ENCODE measurements around the gene GTF2I. TPM values are rescaled to one million over a fixed set of nuclear protein-coding genes. Genes with fewer than 3 reads are reported as not detected.
"Not testable (repeated sequence)": the region's sequence is repeated elsewhere in the genome, so short reads cannot be mapped to it uniquely, and the experiment has no call there.

GTF2I gene
- total RNA-seq, 6 donors from 2014 or later = 138 to 506 (median 219) TPM

- Histone ChIP-seq H3K9me3 (no peaks in the 10 kb centered on the region), H3K27ac (no peak overlapping the region), H3K4me1 (peaks cover 32 to 67% (median 43%) of the 10 kb centered on the region in 4 donors), H3K4me3 (no peak overlapping the region), H3K36me3 (peaks cover 0 to 9% (median 7%) of the 10 kb centered on the region in 4 donors), H3K27me3 (no peaks in the 10 kb centered on the region)
- TF ChIP-seq POLR2A (IDR thresholded peaks at IDR 0.05) (no peak), POLR2AphosphoS5 (IDR thresholded peaks at IDR 0.05) (no peak), EP300 (IDR thresholded peaks at IDR 0.05) (no peak)
- TF ChIP-seq, protein P1, sequence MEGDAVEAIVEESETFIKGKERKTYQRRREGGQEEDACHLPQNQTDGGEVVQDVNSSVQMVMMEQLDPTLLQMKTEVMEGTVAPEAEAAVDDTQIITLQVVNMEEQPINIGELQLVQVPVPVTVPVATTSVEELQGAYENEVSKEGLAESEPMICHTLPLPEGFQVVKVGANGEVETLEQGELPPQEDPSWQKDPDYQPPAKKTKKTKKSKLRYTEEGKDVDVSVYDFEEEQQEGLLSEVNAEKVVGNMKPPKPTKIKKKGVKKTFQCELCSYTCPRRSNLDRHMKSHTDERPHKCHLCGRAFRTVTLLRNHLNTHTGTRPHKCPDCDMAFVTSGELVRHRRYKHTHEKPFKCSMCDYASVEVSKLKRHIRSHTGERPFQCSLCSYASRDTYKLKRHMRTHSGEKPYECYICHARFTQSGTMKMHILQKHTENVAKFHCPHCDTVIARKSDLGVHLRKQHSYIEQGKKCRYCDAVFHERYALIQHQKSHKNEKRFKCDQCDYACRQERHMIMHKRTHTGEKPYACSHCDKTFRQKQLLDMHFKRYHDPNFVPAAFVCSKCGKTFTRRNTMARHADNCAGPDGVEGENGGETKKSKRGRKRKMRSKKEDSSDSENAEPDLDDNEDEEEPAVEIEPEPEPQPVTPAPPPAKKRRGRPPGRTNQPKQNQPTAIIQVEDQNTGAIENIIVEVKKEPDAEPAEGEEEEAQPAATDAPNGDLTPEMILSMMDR (IDR thresholded peaks at IDR 0.05) = no peak
- ATAC-seq (ENCODE audit: low FRiP score in 2 of 2) = no peak
- 89 to 92% methylated on average over 12 of the region's 12 CpGs for WGBS, 2 donors
- peak in 1 of 2 donors; percentile 0 for DNase-seq
Measured at GRCh38 chr7:74665296-74665938, 7.9 kb downstream of the GTF2I start.

DNA sequence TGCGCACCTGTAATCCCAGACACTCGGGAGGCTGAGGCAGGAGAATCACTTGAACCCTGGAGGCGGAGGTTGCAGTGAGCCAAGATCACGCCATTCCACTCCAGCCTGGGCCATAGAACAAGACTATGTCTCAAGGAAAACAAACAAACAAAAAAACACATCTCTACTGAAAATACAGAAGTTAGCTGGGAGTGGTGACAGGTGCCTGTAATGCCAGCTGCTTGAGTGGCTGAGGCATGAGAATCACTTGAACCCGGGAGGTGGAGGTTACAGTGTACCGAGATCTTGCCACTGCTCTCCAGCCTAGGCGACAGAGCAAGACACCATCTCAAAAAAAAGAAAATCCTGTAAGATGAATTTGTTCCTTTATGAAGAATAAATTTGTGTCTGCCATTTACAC, 9.5 kb downstream of the GTF2I start:
- ATAC-seq (ENCODE audit: low FRiP score in 2 of 2); H3K36me3 ChIP-seq; DNase-seq; H3K4me3 ChIP-seq; H3K27me3 ChIP-seq; H3K9me3 ChIP-seq; H3K27ac ChIP-seq: not testable (repeated sequence)
- WGBS, 2 donors = 84 to 85% methylated on average over 7 of the region's 7 CpGs
- H3K4me1 ChIP-seq = peaks cover 20 to 58% (median 33%) of the 10 kb centered on the region in 4 donors

- not testable (repeated sequence) for H3K27me3 ChIP-seq; ATAC-seq (ENCODE audit: low FRiP score in 2 of 2); H3K9me3 ChIP-seq; H3K4me3 ChIP-seq; H3K27ac ChIP-seq; DNase-seq; H3K36me3 ChIP-seq
- WGBS, 2 donors = 90 to 93% methylated on average over 5 of the region's 5 CpGs
- H3K4me1 ChIP-seq = peaks cover 25 to 59% (median 35%) of the 10 kb centered on the region in 4 donors
Measured at GRCh38 chr7:74667520-74667919, 10.0 kb downstream of the GTF2I start.

DNA sequence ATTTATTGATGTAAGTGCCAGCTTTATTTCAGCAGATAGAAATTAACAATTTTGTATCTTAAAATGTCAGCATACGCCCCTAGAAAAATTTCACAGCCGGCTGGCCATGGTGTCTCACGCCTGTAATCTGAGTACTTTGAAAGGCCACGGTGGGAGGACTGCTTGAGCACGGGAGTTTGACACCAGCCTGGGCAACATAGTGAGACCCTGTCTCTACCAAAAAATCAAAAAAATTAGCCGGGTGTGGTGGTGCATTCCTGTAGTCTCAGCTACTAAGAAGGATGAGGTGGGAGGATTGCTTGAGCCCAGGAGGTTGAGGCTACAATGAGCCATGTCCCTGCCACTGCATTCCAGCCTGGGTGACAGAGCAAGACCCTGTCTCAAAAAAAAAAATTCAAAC, 14.1 kb downstream of the GTF2I start:
- DNase-seq = no peak
- no peak overlapping the region for H3K27ac ChIP-seq
- ATAC-seq (ENCODE audit: low FRiP score in 2 of 2) = no peak

DNA sequence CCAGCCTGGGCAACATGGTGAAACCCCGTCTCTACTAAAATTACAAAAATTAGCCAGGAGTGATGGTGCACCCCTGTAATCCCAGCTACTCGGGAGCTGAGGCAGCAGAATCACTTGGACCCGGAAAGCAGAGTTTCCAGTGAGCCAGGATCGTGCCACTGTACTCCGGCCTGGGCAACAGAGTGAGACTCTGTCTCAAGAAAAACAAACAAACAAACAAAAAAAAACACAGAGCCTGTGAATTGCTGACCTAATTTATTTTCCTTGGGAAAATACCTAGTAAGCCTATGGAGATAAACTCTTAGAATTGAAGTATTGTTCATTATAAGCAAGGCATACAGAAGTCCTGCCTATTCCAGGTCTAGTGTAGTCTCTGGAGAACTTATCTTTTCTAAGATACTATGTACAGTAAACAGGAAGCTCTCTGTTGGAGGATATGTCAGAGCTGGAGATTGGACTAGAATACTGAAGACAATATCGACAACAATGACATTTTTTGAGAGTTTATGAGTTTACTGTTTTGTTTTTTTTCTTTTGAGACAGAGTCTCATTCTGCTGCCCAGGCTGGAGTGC, 14.9 kb downstream of the GTF2I start:
- Histone ChIP-seq H3K4me1 (peaks cover 8 to 29% (median 20%) of the 10 kb centered on the region in 4 donors), H3K36me3 (peaks cover 0 to 6% (median 0%) of the 10 kb centered on the region in 4 donors), H3K27ac (peak overlapping the region in 2 of 4 donors; percentile 13 to 46), H3K27me3 (no peaks in the 10 kb centered on the region), H3K4me3 (no peak overlapping the region), H3K9me3 (no peaks in the 10 kb centered on the region)
- 64 to 69% methylated on average over 6 of the region's 6 CpGs for WGBS, 2 donors
- DNase-seq (no peak), ATAC-seq (ENCODE audit: low FRiP score in 2 of 2) (no peak)
- TF ChIP-seq EP300 (IDR thresholded peaks at IDR 0.05) (no peak), POLR2AphosphoS5 (IDR thresholded peaks at IDR 0.05) (no peak), POLR2A (IDR thresholded peaks at IDR 0.05) (no peak)
- TF ChIP-seq, protein P1 (IDR thresholded peaks at IDR 0.05) = no peak

More for the DNA sequence above, 14.1 kb downstream of the GTF2I start:
- peaks cover 0 to 6% (median 0%) of the 10 kb centered on the region in 4 donors for H3K36me3 ChIP-seq
- 78 to 83% methylated on average over 6 of the region's 6 CpGs for WGBS, 2 donors
- no peak for TF ChIP-seq POLR2AphosphoS5 (IDR thresholded peaks at IDR 0.05)
- no peak for TF ChIP-seq POLR2A (IDR thresholded peaks at IDR 0.05)
- H3K4me1 ChIP-seq = peaks cover 8 to 35% (median 20%) of the 10 kb centered on the region in 4 donors
- no peaks in the 10 kb centered on the region for H3K9me3 ChIP-seq
- no peaks in the 10 kb centered on the region for H3K27me3 ChIP-seq
- no peak overlapping the region for H3K4me3 ChIP-seq

GRCh38 chr7:74674166-74674565, 16.6 kb downstream of the GTF2I start:
- no peak for DNase-seq
- Histone ChIP-seq H3K27me3 (no peaks in the 10 kb centered on the region), H3K36me3 (peaks cover 0 to 6% (median 0%) of the 10 kb centered on the region in 4 donors), H3K9me3 (no peaks in the 10 kb centered on the region), H3K27ac (no peak overlapping the region), H3K4me1 (peaks cover 8 to 25% (median 19%) of the 10 kb centered on the region in 4 donors), H3K4me3 (no peak overlapping the region)
- no peak for ATAC-seq (ENCODE audit: low FRiP score in 2 of 2)
- TF ChIP-seq POLR2A (IDR thresholded peaks at IDR 0.05) (no peak), POLR2AphosphoS5 (IDR thresholded peaks at IDR 0.05) (no peak), EP300 (IDR thresholded peaks at IDR 0.05) (no peak)
- TF ChIP-seq, protein P1 (IDR thresholded peaks at IDR 0.05) = no peak
- WGBS, 2 donors = 88 to 90% methylated on average over 7 of the region's 7 CpGs

Measured in upper lobe of left lung (tissue), 6 donors.